ENCODE data around the gene CRTAC1. TPM values are rescaled to one million over a fixed set of nuclear protein-coding genes. Genes with fewer than 3 reads are reported as not detected.
A peak's percentile ranks its signal among the peaks of the same experiment; 100 is the strongest.

The CRTAC1 gene
- total and polyA plus RNA-seq, 11 donors: 0.38 to 8.6 (median 1.7) TPM

DNA sequence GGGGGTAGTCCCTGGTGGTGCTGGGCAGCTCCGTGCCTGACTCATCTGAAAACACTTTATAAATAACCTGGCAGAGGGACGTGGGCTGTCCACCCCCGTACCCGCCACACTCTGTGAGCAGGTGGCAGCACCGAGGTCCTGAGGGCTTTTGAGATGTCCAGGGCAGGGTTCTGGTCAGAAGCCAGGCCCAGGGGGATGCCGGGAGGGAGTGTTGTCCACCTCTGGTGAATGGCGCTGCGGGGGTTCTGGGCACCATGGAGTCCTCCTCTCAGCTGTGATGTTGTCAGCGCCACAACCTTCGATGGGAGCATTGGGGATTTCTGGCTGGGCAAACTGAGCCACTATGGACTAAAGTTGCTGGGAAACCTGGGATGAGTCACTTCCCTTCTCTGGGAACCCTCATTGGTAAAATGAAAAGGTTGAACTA, 208.1 kb downstream of the CRTAC1 start:
- Histone ChIP-seq H3K4me1 (no peaks in the 10 kb centered on the region), H3K27ac (peak overlapping the region in 2 of 12 donors; percentile 28 to 60), H3K4me3 (no peak overlapping the region), H3K9me3 (no peaks in the 10 kb centered on the region), H3K36me3 (no peaks in the 10 kb centered on the region), H3K27me3 (peaks cover 0 to 9% (median 0%) of the 10 kb centered on the region in 9 donors)
- DNase-seq: peak in 2 of 5 donors; percentile 29
- 61 to 75% (median 65%) methylated on average over 2 to 10 of the region's 10 CpGs for WGBS, 4 donors
- ATAC-seq: peak; percentile 60 to 77 (median 77)
- TF ChIP-seq POLR2A (IDR thresholded peaks at IDR 0.05): no peak
- TF ChIP-seq, protein P1, sequence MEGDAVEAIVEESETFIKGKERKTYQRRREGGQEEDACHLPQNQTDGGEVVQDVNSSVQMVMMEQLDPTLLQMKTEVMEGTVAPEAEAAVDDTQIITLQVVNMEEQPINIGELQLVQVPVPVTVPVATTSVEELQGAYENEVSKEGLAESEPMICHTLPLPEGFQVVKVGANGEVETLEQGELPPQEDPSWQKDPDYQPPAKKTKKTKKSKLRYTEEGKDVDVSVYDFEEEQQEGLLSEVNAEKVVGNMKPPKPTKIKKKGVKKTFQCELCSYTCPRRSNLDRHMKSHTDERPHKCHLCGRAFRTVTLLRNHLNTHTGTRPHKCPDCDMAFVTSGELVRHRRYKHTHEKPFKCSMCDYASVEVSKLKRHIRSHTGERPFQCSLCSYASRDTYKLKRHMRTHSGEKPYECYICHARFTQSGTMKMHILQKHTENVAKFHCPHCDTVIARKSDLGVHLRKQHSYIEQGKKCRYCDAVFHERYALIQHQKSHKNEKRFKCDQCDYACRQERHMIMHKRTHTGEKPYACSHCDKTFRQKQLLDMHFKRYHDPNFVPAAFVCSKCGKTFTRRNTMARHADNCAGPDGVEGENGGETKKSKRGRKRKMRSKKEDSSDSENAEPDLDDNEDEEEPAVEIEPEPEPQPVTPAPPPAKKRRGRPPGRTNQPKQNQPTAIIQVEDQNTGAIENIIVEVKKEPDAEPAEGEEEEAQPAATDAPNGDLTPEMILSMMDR (IDR thresholded peaks at IDR 0.05): no peak
- intact Hi-C loops (cut with DNase I): no loop called here

DNA sequence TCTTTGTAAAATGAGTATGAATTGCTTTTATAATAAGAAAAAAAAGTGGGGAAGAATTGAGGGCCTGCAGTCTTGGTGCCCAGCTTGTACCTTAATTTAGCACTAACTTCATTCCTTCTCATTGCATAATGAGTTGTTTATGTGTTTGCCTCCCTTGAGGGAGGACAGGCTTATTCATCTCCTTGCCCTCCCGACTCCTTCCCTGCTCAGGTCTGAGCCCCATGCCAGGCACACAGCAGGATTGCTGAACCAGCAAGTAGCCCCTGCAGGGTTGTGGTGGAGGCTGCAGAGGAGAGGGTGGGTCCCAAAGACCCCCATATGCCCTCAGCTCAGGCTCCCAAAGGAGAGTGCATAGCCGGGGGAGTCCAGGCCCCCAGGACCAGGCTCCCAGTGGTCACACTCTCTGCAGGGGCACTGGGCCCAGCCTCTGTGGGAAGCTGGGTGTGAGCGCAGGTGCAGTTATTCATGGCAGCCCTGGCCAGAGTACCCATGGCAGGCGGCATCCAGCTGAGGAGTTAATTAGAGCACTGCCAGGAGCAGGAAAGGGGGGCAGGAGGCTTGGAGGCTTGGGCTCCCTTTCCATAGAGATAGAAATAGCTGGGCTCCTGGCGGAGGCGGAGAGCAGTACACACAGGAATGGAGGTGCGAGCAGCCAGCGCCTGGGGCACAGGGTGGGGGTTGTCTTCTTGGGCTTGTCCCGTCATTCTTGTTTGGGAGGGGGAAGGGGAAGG, 208.9 kb downstream of the CRTAC1 start:
- TF ChIP-seq POLR2A (IDR thresholded peaks at IDR 0.05): no peak
- TF ChIP-seq, protein P1 (IDR thresholded peaks at IDR 0.05): peak in 1 of 12 donors; percentile 7
- intact Hi-C loops (cut with DNase I): no loop called here
- no peaks in the 10 kb centered on the region for H3K4me1 ChIP-seq
- H3K36me3 ChIP-seq: no peaks in the 10 kb centered on the region
- DNase-seq (peak in 1 of 5 donors; percentile 47), ATAC-seq (peak; percentile 27 to 72 (median 56))
- H3K27me3 ChIP-seq: peaks cover 0 to 9% (median 0%) of the 10 kb centered on the region in 9 donors
- no peak overlapping the region for H3K4me3 ChIP-seq
- WGBS, 4 donors: 52 to 67% (median 55%) methylated on average over 6 to 9 of the region's 9 CpGs
- H3K9me3 ChIP-seq: no peaks in the 10 kb centered on the region
- H3K27ac ChIP-seq: peak overlapping the region in 2 of 12 donors; percentile 28 to 60

DNA sequence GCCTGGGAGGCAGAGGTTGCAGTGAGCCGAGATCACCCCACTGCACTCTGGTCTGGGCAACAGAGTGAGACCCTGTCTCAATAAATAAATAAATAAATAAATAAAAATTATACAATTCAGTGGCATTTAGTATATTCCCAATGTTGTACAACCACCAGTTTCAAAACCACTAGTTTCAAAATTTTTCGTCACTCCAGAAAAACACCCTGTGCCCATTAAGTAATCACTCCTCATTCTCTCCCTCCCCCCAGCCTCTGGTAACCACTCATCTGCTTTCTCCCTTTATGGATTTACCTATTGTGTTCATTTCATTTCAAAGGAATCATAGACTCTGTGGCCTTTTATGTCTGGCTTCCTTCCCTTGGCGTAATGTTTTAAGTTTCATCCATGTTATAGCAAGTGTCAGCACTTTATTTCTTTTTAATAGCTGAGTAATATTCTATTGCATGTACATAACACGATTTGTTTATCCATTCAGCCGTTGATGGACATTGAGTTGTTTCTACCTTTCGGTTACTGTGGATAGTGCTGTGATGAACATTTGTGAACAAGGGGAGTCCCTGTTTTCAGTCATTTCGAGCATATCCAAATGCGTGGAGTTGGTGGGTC, 210.2 kb downstream of the CRTAC1 start:
- Histone ChIP-seq H3K27ac (no peak overlapping the region), H3K27me3 (peaks cover 0 to 14% (median 0%) of the 10 kb centered on the region in 9 donors), H3K9me3 (no peaks in the 10 kb centered on the region), H3K4me1 (no peaks in the 10 kb centered on the region), H3K36me3 (no peaks in the 10 kb centered on the region), H3K4me3 (no peak overlapping the region)
- WGBS, 4 donors: 83 to 93% (median 92%) methylated on average over 8 of the region's 8 CpGs
- no peak for DNase-seq
- ATAC-seq: no peak
- TF ChIP-seq, protein P1 (IDR thresholded peaks at IDR 0.05): no peak
- TF ChIP-seq POLR2A (IDR thresholded peaks at IDR 0.05): no peak
- intact Hi-C loops (cut with DNase I): no loop called here

DNA sequence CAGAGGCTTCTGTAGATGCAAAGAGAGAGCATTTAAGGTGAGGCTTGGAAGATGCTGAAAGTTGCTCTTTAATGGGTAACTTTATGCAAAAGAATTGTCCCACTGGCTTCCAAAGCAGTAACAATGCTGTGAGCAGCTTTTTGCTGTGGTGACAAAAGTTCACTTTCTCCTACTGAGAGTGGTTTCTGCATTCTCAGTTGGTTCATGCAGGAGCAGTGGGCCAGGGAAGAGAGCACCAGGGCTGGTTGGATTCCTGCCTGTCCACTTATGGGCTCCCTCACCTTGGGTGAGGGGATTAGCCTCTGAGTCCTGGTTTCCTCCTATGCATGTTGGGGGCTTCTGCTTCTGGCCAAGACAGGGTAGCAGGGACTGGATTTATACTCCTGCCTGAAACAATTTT, 211.8 kb downstream of the CRTAC1 start:
- Histone ChIP-seq H3K36me3 (no peaks in the 10 kb centered on the region), H3K4me3 (no peak overlapping the region), H3K4me1 (no peaks in the 10 kb centered on the region), H3K27me3 (peaks cover 0 to 14% (median 0%) of the 10 kb centered on the region in 9 donors), H3K9me3 (no peaks in the 10 kb centered on the region), H3K27ac (no peak overlapping the region)
- ATAC-seq: no peak
- TF ChIP-seq, protein P1 (IDR thresholded peaks at IDR 0.05): no peak
- TF ChIP-seq POLR2A (IDR thresholded peaks at IDR 0.05): no peak
- intact Hi-C loops (cut with DNase I): no loop called here
- no peak for DNase-seq

All from heart left ventricle (tissue), 16 donors.